GM18870 (cell line): Measurements from ENCODE around the gene APOBEC3G.
A peak's percentile ranks its signal among the peaks of the same experiment; 100 is the strongest.

ENCODE experiments used
- ATAC-seq: cut with Tn5 transposase; IDR thresholded peaks from one replicate; pipeline ENCODE4 v1.9.1; 2021; ENCODE audit warnings: moderate library complexity; ENCODE audit not compliant: unreplicated experiment

Gene APOBEC3G

GRCh38 chr22:39090426-39091064 is 13.5 kb downstream of the APOBEC3G start:
- ATAC-seq = no peak

- no peak for ATAC-seq
These were observed 14.3 kb downstream of the APOBEC3G start for GRCh38 chr22:39091126-39092081.

GRCh38 chr22:39092111-39092862 is 15.2 kb downstream of the APOBEC3G start:
- no peak for ATAC-seq

GRCh38 chr22:39094717-39095389 is 17.8 kb downstream of the APOBEC3G start:
- ATAC-seq = no peak

- no peak for ATAC-seq
These were observed 18.9 kb downstream of the APOBEC3G start for GRCh38 chr22:39095971-39096370.

- peak; percentile 24 for ATAC-seq
These were observed 20.3 kb downstream of the APOBEC3G start, which contains the start of gene APOBEC3H for GRCh38 chr22:39097098-39098020. Gene APOBEC3H (plus strand): TSS chr22:39097244. CDS start chr22:39100279, 3,035 bp downstream.

GRCh38 chr22:39098026-39098425 is 21.0 kb downstream of the APOBEC3G start:
- ATAC-seq = no peak

- ATAC-seq = no peak
These were observed 21.5 kb downstream of the APOBEC3G start for GRCh38 chr22:39098576-39098975.

- no peak for ATAC-seq
These were observed 24.2 kb downstream of the APOBEC3G start for GRCh38 chr22:39101226-39101625.

- ATAC-seq = no peak
These were observed 26.4 kb downstream of the APOBEC3G start for GRCh38 chr22:39103431-39103830.

- no peak for ATAC-seq
These were observed 29.3 kb downstream of the APOBEC3G start for GRCh38 chr22:39106326-39106725.

GRCh38 chr22:39108487-39108886 is 31.4 kb downstream of the APOBEC3G start:
- ATAC-seq = no peak

- ATAC-seq = no peak
These were observed 32.3 kb downstream of the APOBEC3G start for GRCh38 chr22:39109361-39109760.

- ATAC-seq = no peak
These were observed 33.8 kb downstream of the APOBEC3G start for GRCh38 chr22:39110631-39111561.

GRCh38 chr22:39114112-39114511 is 37.0 kb downstream of the APOBEC3G start:
- ATAC-seq = no peak

- ATAC-seq = no peak
These were observed 38.5 kb downstream of the APOBEC3G start for GRCh38 chr22:39115570-39115969.

- ATAC-seq = no peak
These were observed 39.0 kb downstream of the APOBEC3G start for GRCh38 chr22:39115977-39116621.

GRCh38 chr22:39117585-39118191 is 40.6 kb downstream of the APOBEC3G start:
- no peak for ATAC-seq
